NT2/D1 (cell line): ENCODE data around the gene TOM1L2.

Experiments
- SUZ12 ChIP-seq: IDR thresholded peaks from 2 replicates; pipeline ENCODE4 v1.6.1; 2011; ENCODE audit not compliant: insufficient read length, insufficient read depth; ENCODE audit errors: extremely low read depth
- ZNF274 ChIP-seq: IDR thresholded peaks from 2 replicates; pipeline ENCODE4 v1.6.1; 2011; ENCODE audit warnings: mild to moderate bottlenecking, low read depth, low read length

DNA sequence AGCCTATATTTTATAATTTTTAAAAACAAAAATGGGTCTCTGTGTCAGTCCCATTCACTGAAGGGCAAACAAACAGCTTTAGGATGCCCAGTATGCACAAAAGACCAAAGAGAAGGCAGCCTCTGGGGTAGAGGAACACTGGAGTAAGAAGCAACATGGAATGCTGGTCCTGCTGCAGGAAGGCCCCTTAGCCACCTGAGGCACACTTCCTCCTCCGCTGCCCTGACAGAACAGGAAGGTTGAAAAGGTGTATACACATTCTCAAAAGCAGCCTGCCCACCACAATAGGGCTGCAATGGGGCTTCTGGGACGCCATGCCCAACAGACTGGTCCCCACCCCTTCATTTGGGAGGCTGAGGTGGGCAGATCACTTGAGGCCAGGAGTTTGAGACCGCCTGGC is 19.5 kb downstream of the TOM1L2 start:
- TF ChIP-seq ZNF274 (no peak), SUZ12 (no peak)
